ENCODE measurements around the gene AMOTL2.

AMOTL2 gene

DNA sequence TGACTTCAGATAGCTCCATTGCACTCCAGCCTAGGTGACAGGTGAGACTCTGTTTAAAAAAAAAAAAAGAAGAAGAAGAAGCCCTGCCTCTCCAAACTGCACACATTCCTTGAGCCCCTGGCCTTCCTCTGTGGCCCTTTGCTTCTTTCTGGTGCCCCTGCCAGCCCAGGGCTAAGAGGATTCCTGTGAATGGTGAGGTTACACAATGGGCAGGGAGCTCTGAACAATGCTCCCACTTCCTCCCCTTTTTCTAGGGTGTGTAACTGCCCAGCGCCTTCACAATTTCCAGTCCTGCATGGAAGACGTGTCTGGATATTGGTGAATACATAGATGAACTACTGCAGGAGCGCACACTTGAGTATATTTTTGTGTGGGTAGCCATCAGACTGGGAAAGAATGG lies 3.6 kb upstream of the AMOTL2 start:
- TF ChIP-seq FOXP2 (optimal IDR thresholded peaks at IDR 0.05; ENCODE audit: borderline replicate concordance, extremely low read depth, extremely low read length, insufficient read depth) (no peak), TAF1 (IDR thresholded peaks at IDR 0.05; ENCODE audit: borderline replicate concordance, insufficient read depth, low read length) (no peak), SIN3A (IDR thresholded peaks at IDR 0.05; ENCODE audit: borderline replicate concordance, insufficient read depth, low read length) (no peak)

DNA sequence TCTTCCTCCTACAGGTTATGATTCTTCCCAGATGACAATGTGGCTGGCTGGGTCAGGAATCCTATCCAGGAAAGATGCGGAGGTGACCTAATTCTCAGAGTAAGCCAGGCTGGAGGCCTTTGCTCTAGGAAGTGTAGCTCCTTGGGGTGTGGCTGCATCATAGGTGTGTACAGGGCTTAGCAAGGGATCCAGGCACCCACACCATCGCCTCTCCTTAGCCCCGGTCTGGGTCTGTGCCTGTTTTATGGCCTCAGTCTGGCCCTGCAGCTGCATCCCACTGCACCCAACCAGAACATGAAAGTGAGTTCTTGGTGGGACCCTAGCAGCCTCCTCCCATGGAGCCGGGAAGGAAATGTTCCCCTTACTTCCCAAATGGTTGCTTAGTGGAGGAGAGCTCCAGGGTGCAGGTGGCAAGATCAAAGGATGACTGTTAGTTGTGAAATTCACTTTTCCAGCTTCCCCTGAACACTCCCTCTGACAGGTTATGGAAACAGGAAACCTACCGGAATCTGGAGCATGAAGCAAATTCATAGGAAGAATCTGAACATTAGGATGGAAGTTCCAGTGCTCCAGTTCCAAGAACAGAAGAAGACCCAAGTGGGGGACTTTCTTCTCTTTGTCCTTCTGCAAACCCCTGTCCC lies 2.7 kb upstream of the AMOTL2 start:
- no peak for TF ChIP-seq TAF1 (IDR thresholded peaks at IDR 0.05; ENCODE audit: borderline replicate concordance, insufficient read depth, low read length)
- TF ChIP-seq, protein P1, sequence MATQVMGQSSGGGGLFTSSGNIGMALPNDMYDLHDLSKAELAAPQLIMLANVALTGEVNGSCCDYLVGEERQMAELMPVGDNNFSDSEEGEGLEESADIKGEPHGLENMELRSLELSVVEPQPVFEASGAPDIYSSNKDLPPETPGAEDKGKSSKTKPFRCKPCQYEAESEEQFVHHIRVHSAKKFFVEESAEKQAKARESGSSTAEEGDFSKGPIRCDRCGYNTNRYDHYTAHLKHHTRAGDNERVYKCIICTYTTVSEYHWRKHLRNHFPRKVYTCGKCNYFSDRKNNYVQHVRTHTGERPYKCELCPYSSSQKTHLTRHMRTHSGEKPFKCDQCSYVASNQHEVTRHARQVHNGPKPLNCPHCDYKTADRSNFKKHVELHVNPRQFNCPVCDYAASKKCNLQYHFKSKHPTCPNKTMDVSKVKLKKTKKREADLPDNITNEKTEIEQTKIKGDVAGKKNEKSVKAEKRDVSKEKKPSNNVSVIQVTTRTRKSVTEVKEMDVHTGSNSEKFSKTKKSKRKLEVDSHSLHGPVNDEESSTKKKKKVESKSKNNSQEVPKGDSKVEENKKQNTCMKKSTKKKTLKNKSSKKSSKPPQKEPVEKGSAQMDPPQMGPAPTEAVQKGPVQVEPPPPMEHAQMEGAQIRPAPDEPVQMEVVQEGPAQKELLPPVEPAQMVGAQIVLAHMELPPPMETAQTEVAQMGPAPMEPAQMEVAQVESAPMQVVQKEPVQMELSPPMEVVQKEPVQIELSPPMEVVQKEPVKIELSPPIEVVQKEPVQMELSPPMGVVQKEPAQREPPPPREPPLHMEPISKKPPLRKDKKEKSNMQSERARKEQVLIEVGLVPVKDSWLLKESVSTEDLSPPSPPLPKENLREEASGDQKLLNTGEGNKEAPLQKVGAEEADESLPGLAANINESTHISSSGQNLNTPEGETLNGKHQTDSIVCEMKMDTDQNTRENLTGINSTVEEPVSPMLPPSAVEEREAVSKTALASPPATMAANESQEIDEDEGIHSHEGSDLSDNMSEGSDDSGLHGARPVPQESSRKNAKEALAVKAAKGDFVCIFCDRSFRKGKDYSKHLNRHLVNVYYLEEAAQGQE (IDR thresholded peaks at IDR 0.05; ENCODE audit: insufficient read depth in 1 of 2, low read depth in 2 of 2, low read length in 2 of 2): no peak
- TF ChIP-seq FOXP2 (optimal IDR thresholded peaks at IDR 0.05; ENCODE audit: borderline replicate concordance, extremely low read depth, extremely low read length, insufficient read depth): no peak
- no peak for TF ChIP-seq POLR2AphosphoS5 (IDR thresholded peaks at IDR 0.05; ENCODE audit: low read depth, low read length)
- TF ChIP-seq SIN3A (IDR thresholded peaks at IDR 0.05; ENCODE audit: borderline replicate concordance, insufficient read depth, low read length): no peak

DNA sequence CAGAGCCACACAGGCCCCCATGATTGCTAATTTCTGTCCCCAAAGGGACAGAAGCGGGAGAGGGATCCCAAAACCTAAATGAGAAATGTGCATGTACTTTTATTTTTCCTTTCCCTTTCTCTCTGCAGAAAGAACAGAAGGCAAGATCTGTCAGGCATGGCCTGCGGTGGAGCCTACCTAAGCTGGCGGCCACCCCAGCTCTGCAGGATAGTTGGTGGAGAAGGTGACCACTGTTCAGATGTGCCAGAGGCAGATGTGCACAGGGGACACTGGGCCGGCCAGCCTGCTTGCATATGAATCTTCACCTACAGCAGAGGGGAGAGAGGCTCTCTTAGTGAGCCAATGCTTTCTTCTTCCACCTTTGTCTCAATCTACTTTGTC lies 2.1 kb upstream of the AMOTL2 start:
- no peak for TF ChIP-seq SIN3A (IDR thresholded peaks at IDR 0.05; ENCODE audit: borderline replicate concordance, insufficient read depth, low read length)
- TF ChIP-seq, protein P1 (IDR thresholded peaks at IDR 0.05; ENCODE audit: insufficient read depth in 1 of 2, low read depth in 2 of 2, low read length in 2 of 2): no peak
- TF ChIP-seq POLR2AphosphoS5 (IDR thresholded peaks at IDR 0.05; ENCODE audit: low read depth, low read length): no peak
- TF ChIP-seq FOXP2 (optimal IDR thresholded peaks at IDR 0.05; ENCODE audit: borderline replicate concordance, extremely low read depth, extremely low read length, insufficient read depth): no peak
- no peak for TF ChIP-seq TAF1 (IDR thresholded peaks at IDR 0.05; ENCODE audit: borderline replicate concordance, insufficient read depth, low read length)

DNA sequence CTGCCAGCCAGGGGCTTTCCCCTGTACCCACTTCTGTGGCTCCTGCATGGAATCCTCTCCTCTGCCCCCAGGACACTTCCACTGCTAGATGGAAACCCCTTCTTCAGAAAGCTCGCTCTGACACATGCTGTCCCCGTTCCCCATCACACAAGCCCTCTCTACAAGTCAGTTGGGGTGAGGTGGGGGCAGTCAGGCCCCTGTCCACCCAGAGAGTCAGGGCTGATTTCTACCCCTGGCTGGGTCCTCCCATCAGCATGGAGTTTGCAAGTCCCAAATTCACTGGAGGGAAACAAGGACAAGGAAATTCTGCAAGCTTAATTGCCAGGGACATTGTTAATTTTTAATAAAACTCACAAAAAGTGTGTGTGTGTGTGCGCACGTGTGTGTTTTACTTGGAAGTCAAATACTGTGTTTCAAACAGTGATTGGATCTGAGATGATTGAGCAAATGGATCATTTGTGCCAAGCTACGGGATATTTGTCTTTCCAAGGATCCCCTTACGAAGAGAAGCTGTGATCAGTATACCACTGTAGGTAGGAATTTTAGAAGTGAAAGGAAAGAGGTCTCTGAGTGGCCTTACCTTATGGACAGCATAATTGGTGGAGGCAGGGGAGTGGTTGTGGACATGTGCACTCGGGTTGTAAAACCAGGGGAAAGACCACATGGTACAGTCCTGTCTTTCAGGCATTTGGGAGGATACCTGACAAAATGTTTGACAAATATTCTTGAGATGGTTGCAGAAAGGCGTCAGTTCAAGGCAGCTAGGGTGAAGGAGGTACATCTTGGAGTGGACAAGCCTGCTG lies 1.5 kb upstream of the AMOTL2 start:
- TF ChIP-seq TAF1 (IDR thresholded peaks at IDR 0.05; ENCODE audit: borderline replicate concordance, insufficient read depth, low read length) (no peak), FOXP2 (optimal IDR thresholded peaks at IDR 0.05; ENCODE audit: borderline replicate concordance, extremely low read depth, extremely low read length, insufficient read depth) (no peak), POLR2AphosphoS5 (IDR thresholded peaks at IDR 0.05; ENCODE audit: low read depth, low read length) (no peak), SIN3A (IDR thresholded peaks at IDR 0.05; ENCODE audit: borderline replicate concordance, insufficient read depth, low read length) (no peak)
- TF ChIP-seq, protein P1 (IDR thresholded peaks at IDR 0.05; ENCODE audit: insufficient read depth in 1 of 2, low read depth in 2 of 2, low read length in 2 of 2): no peak

DNA sequence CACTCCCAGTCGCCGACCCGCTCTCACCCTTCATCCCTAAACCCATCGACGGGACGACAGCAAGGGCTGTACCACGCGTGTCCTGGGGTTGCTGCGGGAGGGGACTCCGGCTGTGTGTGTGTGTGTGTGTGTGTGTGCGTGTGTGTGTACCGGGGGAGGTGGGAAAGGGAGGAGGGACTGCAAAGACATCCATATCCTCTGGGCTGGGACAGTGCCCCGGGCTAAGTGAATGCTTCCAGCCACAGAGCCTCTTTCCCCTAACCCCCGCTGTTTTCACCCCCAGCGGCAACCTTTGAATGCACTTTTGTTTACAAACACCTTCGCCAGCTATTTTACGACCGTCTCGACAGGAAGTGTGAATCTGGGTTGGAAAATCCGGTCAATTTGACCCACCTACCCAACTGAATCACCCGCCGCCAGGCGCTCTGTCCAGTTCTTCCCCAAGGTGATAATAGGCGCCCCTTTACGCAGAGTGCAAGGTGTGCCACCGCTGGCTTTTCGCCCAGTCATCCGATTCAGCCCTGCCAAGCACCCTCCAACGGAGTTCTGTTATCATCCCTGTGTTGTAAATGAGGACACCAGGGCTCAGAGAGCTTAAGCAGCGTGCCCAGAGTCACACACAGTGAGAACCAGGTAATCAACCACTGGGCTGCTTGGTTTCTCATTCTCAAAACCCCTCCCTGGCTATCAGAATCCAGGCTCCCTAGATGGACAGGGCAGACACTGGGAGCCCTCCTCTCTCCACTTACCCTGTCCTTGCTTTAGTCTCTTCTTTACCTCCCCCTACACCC lies 739 bp upstream of the AMOTL2 start:
- TF ChIP-seq POLR2AphosphoS5 (IDR thresholded peaks at IDR 0.05; ENCODE audit: low read depth, low read length): no peak

Data from PFSK-1 (cell line).